ENCODE measurements around the gene NRXN3. TPM values are rescaled to one million over a fixed set of nuclear protein-coding genes. Genes with fewer than 3 reads are reported as not detected.

Gene NRXN3
- total RNA-seq, 1 experiment from 2014 or later, result not detected

DNA sequence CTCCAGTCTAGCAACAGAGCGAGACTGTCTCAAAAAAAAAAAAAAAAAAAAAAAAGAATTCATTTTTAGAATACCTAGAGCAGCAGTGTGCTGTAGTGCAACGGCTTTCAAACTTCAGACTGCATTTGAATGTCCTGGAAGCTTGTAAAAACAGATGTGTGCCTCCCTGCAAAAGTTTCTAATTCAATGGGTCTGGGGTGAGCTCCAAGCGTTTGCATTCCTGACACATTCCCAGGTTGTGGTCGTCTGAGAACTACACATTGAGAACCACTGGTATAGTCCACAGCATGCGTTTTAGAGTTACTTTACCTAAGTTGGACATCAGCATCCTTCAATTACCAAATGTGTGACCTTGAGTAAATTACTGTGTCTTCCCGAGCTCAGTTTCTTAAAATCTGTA, 816.8 kb downstream of the NRXN3 start:
- H3K9me3 ChIP-seq (ENCODE audit: control insufficient read depth, insufficient read depth, low read depth, low read length), result no peaks in the 10 kb centered on the region
- ATAC-seq, result no peak
- POLR2A ChIA-PET, result no interaction called here
- in situ Hi-C loops (cut with HindIII; ENCODE audit: low pct_unique_long_range_greater_than_20kb, low sequenced_read_pairs) (no loop called here), intact Hi-C loops (cut with micrococcal nuclease; ENCODE audit: unreplicated experiment) (no loop called here)
- H3K4me3 ChIP-seq (ENCODE audit: low read depth in 2 of 2, low read length in 2 of 2), result no peak overlapping the region
- no peaks in the 10 kb centered on the region for H3K36me3 ChIP-seq (ENCODE audit: control insufficient read depth, insufficient read depth, low read length)
- CTCF ChIA-PET, result no interaction called here
- H3K27me3 ChIP-seq (ENCODE audit: control insufficient read depth, insufficient read depth, low read length), result no peaks in the 10 kb centered on the region
- H3K27ac ChIP-seq (ENCODE audit: low read length), result no peak overlapping the region
- DNase-seq (ENCODE audit: low read depth, low spot score), result no peak
- no TSS peak for BruUV-seq (replicated peaks)
- TF ChIP-seq CTCF (IDR thresholded peaks at IDR 0.05), result no peak
- TF ChIP-seq, protein P1, sequence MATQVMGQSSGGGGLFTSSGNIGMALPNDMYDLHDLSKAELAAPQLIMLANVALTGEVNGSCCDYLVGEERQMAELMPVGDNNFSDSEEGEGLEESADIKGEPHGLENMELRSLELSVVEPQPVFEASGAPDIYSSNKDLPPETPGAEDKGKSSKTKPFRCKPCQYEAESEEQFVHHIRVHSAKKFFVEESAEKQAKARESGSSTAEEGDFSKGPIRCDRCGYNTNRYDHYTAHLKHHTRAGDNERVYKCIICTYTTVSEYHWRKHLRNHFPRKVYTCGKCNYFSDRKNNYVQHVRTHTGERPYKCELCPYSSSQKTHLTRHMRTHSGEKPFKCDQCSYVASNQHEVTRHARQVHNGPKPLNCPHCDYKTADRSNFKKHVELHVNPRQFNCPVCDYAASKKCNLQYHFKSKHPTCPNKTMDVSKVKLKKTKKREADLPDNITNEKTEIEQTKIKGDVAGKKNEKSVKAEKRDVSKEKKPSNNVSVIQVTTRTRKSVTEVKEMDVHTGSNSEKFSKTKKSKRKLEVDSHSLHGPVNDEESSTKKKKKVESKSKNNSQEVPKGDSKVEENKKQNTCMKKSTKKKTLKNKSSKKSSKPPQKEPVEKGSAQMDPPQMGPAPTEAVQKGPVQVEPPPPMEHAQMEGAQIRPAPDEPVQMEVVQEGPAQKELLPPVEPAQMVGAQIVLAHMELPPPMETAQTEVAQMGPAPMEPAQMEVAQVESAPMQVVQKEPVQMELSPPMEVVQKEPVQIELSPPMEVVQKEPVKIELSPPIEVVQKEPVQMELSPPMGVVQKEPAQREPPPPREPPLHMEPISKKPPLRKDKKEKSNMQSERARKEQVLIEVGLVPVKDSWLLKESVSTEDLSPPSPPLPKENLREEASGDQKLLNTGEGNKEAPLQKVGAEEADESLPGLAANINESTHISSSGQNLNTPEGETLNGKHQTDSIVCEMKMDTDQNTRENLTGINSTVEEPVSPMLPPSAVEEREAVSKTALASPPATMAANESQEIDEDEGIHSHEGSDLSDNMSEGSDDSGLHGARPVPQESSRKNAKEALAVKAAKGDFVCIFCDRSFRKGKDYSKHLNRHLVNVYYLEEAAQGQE (IDR thresholded peaks at IDR 0.05; ENCODE audit: insufficient read depth in 1 of 2, low read depth in 2 of 2, low read length in 1 of 2), result no peak
- no peak for TF ChIP-seq POLR2AphosphoS5 (IDR thresholded peaks at IDR 0.05; ENCODE audit: low read depth, low read length)
- no peak for TF ChIP-seq TCF7L2 (IDR thresholded peaks at IDR 0.05; ENCODE audit: low read depth, low read length)
- no peak for TF ChIP-seq SIN3A (IDR thresholded peaks at IDR 0.05; ENCODE audit: borderline replicate concordance, insufficient read depth, low read depth, low read length)
- no peaks in the 10 kb centered on the region for H3K4me1 ChIP-seq (ENCODE audit: control insufficient read depth, insufficient read depth, low read length)

DNA sequence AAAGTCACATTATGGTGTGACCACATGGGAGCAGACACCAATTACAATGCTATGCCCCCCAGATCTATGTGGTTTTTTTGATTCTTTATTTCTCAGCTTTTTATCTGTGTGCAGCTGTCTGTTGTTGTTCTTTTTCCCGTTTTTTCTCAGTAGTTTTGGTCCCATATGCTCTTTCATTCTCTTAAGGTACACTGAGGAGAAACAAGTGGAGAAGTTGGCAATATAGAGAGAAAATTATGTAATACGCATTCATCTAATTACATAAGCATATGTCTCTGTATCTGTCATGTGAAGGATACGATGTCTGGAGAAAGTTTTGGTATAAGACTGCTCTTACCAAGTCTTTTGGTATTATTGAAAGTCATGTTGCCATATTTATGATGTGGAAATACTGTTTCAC, 819.0 kb downstream of the NRXN3 start:
- DNase-seq (ENCODE audit: low read depth, low spot score) (no peak), ATAC-seq (no peak)
- Histone ChIP-seq H3K27ac (ENCODE audit: low read length) (no peak overlapping the region), H3K9me3 (ENCODE audit: control insufficient read depth, insufficient read depth, low read depth, low read length) (no peaks in the 10 kb centered on the region), H3K36me3 (ENCODE audit: control insufficient read depth, insufficient read depth, low read length) (no peaks in the 10 kb centered on the region), H3K4me3 (ENCODE audit: low read depth in 2 of 2, low read length in 2 of 2) (no peak overlapping the region), H3K4me1 (ENCODE audit: control insufficient read depth, insufficient read depth, low read length) (no peaks in the 10 kb centered on the region), H3K27me3 (ENCODE audit: control insufficient read depth, insufficient read depth, low read length) (no peaks in the 10 kb centered on the region)
- TF ChIP-seq, protein P1 (IDR thresholded peaks at IDR 0.05; ENCODE audit: insufficient read depth in 1 of 2, low read depth in 2 of 2, low read length in 1 of 2), result no peak
- no peak for TF ChIP-seq TCF7L2 (IDR thresholded peaks at IDR 0.05; ENCODE audit: low read depth, low read length)
- TF ChIP-seq SIN3A (IDR thresholded peaks at IDR 0.05; ENCODE audit: borderline replicate concordance, insufficient read depth, low read depth, low read length), result no peak
- no peak for TF ChIP-seq POLR2AphosphoS5 (IDR thresholded peaks at IDR 0.05; ENCODE audit: low read depth, low read length)
- TF ChIP-seq CTCF (IDR thresholded peaks at IDR 0.05), result no peak
- ChIA-PET CTCF (no interaction called here), POLR2A (no interaction called here)
- intact Hi-C loops (cut with micrococcal nuclease; ENCODE audit: unreplicated experiment) (no loop called here), in situ Hi-C loops (cut with HindIII; ENCODE audit: low pct_unique_long_range_greater_than_20kb, low sequenced_read_pairs) (no loop called here)
- no TSS peak for BruUV-seq (replicated peaks)

Measured in Panc1 (cell line).